GM18526 (cell line): ENCODE data around the gene REP15.

Experiments
- POLR2A ChIP-seq: IDR thresholded peaks from 3 replicates; pipeline ENCODE4 v1.6.1; 2011; ENCODE audit not compliant: insufficient read length; ENCODE audit errors: extremely low read depth

REP15 gene, protein sequence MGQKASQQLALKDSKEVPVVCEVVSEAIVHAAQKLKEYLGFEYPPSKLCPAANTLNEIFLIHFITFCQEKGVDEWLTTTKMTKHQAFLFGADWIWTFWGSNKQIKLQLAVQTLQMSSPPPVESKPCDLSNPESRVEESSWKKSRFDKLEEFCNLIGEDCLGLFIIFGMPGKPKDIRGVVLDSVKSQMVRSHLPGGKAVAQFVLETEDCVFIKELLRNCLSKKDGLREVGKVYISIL

DNA sequence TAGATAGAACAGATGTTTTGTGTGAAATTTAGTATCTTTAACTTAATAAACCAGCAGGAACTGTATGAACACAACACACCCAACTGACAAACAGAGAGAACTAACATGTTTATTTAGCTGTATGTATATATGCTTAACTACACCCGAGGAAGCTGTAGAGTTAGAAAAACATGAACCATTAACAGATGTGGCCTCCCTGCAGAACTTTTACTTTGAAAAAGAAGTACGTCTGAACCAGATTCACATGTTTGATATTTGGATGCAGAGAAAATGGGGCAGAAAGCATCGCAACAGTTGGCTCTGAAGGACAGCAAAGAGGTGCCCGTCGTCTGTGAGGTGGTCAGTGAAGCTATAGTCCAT, at the start of gene REP15:
REP15 (plus strand) TSS at position 155 of the 360 bp plus-strand sequence; CDS start at position 271, 116 bp downstream.
- TF ChIP-seq POLR2A = no peak

DNA sequence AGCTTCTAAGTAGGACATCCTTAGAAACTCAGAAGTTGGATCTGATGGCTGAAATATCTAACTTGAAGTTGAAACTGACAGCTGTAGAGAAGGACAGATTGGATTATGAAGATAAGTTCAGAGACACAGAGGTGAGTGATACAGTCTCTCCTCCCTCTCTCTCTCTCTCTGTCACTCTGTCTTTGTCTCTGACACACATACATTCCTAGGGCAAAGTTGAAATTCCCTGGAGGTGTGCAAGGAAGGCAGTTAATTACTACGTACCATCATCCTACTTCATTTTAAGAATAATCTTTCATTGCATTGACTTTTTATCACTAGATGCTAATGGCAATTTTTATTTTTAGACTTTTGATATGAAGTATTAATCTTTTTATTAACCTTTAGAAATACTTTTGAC, 46.2 kb upstream of the REP15 start:
- TF ChIP-seq POLR2A = no peak

DNA sequence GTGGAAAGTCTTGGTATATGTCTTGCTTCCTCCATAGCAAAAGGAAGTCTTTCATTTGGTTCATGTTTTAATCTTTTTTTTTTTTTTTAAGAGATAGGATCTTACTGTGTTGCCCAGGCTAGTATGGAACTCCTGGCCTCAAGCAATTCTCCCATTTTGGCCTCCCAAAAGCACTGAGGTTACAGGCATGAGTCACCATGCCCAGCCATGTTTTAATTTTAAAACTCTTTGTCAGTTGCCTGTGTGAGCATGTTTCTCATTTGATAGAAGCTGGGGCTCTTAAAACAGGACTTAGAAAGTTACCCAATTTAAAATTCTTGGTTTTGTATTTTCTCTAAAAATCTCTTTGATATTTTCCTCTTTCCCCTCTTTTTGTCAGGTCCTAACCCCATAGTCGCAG, 45.0 kb upstream of the REP15 start:
- TF ChIP-seq POLR2A = no peak

DNA sequence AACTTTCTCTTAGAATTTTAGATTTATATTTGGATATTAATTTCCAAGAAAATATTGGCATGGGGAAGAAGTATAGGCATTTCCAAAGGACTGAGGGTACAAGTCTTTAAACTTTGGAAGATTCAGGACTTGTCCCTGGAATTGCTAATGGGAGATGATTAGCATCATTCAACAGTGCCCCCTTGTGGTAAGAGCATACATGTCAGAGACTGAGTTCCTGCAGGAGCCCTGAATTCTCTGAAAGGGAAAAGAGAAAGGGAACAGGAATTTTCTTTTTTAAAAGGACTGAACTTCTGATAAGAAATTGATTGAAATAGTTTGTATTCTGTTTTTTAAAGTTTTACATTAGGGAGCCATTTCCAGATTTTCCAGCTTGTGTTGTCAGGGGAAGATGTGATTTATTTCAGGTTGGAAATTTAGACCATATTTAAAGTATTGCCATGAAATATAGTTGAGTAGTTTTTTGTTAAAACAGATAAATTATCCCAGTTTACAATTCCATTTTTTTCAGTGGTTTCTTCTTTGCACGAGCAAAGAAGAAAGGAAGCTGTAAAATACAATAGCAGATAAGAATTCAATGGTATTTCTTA, 44.0 kb upstream of the REP15 start:
- no peak for TF ChIP-seq POLR2A

DNA sequence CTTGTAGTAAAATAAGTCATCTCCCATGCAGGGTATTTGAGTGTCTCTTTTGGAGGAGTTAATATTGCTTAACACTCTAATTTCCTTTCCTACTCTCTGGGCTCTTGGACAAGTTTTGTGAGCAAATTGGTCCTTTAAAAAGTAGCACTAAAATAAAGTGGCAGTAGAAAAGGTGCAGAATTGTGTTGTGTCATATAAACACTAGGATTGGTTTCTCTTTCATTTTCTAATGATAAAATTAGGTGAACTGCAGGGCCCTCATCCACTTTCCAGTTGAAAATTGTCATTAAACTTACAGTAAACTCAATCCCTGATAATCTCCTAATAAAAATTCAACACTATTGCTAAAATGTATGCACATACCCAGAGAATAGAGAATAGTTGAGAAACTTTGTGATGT, 42.6 kb upstream of the REP15 start:
- TF ChIP-seq POLR2A = no peak

DNA sequence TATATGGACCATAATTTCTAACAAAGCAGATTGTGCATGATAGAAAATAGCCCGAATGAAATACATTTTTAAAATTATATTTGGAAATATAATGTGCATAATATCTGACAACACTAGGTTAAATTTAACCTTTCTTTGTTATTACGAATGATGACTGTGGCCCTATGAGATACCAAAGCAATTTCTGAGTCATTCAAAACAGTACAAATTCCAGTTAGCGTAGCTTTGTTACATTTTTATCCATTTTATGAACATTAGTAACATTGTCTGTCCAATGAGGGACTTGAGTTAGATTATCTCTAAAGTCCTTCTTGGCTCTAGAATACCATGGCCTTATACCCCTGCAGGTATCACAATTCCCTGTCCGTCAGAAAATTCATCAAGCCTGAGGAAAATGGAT, 39.0 kb upstream of the REP15 start:
- no peak for TF ChIP-seq POLR2A

DNA sequence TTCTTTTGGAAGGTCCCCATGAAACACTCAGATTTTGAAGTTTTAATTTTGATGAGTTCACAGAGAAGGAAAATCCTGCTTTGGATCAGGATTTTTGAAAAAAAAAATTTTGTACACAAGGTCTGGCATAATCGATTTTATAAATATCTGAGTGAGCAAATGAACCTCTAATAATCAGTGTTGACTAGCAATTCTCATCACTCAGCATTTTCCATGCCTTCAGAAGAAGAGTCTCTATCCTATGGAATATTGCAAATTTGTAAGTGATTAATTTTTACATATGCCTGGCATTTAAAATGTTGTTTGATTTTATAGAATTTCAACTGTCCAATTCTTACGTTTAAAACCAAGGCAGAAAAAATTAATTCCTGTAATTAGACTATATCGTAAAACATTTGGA, 30.5 kb upstream of the REP15 start:
- no peak for TF ChIP-seq POLR2A

DNA sequence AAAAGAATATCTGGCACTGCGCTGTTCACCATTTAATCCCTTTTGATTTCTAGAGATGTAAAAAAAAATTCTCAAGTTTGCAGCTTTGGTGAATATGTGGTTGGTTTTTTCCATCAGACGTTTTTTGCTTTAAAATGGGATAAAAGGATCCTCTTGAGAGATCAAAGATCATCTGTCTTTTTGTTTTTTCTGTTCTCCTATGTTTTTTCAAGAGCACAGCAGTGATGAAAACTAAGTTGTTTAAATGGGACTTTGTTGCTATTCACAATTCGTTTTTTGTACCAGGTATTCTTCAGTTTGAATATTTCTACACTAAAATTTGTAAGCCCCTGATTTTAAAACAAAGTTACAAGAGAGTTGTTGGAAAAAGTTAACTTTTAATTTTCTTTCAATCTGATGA, 29.7 kb upstream of the REP15 start:
- TF ChIP-seq POLR2A = no peak

DNA sequence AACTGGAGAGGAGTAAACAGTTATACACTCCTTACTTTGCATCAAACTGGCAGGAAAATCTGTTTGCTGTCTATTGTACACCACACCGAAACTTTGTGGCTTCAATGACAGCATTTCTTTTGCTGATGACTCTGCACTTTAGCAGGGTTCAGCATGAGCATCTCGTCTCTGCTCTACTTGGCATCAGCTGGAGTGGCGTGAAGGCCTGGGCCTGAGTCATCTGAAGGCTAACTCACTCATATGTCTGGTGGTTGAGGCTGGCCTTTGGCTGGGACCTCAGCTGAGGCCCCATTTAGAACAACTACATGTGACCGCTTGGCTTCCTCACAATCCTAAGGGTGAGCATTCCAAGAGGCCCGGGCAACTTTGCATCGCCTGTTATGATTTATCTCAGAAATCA, 28.7 kb upstream of the REP15 start:
- TF ChIP-seq POLR2A = no peak

DNA sequence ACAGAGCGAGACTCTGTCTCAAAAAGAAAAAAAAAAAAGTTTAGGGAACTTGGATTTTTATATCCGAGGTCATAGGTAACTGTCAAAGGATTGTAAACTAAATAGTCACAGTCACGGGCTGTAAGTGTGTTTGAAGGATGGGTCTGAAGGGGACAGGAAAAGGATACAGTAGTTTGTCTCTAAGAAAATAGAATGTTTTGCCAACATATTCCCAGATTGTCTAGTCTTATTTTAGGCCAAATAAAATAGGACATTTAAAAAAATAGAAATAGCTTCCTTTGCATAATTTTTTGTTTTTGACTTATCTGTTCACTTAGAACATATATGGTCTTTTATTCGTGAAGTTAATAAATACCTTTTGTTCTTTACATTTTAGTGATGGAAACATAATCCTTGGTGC, 24.2 kb upstream of the REP15 start:
- TF ChIP-seq POLR2A = no peak

DNA sequence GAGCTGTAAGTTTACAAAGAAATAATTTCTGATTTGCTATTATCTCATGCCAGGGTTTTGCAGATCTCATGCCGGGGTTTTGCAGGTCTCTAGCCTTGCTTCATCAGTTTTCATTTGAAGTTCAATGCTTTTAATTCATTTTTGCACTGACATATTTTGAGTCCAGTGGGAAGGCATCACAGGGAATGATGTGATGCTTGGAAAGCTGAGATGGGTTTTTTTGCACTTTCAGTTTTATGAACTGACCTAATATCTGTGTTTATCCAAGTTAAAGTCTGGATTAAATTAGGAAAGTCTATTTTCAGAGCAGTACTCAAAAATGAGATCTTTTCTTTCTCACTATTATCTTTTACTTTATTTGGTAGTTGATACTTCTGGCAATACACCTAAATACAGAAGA, 23.6 kb upstream of the REP15 start:
- no peak for TF ChIP-seq POLR2A

DNA sequence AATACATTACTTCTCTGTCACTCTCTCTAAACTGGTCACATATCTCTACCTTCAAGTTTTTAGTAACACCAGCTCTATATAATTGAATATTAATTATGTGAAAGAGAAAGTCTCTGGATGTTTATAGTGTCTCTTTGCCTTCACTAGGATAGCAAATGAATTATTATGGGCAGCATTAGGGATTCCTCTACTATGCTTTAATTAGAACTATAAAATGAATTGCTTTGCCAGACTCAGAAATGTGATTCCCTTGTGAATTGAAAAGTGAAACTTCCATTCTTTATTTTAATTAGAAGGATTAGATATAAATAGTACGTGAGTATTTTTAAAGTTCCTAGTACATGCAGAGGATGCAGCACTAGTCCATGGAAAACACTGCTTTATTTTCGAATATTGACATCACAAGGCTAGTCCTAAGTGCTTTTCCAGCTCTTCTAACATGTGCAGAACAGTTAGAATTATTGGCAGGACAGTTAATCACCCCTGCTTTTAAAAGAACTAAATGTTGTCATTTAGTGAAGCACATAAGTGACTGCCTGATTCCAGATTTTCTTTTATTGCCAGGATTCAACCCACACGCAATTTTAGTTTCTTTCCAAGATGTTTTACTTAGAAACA, 23.0 kb upstream of the REP15 start:
- no peak for TF ChIP-seq POLR2A

DNA sequence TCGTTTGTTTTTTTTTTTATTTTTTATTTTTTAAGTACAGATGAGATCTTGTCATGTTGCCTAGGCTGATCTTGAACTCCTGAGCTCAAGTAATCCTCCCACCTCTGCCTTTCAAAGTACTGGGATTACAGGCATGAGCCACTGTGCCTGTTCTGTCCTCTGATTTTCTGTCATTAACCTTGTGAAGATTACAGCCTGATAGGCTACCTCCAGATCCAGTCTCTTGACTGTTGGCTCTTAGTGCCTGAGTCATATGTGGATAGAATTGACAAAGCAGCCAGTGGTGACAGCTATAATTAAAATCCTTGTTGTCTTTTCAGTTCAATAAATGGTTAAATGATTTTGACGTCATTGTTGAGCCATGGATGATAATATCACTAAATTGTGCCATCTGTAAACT, 21.3 kb upstream of the REP15 start:
- no peak for TF ChIP-seq POLR2A

DNA sequence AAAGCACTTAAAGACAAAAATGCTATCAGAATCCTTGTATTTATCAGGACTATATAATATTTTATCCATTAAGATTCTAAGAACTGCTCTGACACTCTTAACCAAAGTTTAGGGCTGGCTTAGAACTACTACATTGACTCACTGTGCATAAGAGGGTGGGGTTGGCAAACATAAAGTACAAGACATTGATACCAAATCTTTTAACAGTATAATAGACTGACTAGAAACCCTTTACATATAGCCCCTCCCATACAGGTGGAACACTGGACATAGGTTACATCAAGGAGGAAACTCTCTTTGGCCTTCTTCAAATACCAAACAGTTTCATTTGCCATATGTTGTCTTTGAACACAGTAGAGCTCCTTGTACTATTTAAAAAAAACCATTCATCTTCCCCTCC, 15.6 kb upstream of the REP15 start:
- no peak for TF ChIP-seq POLR2A

DNA sequence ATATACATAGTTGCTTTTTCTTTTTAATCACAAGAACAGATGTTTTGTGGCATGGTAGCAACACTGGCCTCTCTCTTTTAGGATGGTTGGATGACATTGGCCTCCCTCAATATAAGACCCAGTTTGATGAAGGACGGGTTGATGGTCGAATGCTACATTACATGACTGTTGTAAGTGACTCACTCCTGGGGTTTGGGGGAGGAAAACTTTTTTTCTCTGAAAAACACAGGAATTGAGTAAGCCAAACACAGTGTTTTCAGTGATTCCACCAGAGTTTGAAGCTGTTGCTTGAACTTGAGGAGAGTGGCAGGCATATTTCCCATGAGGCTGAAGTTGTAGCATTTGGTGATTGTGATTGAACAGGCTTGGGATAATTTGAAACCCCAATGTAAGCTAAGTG, 13.7 kb upstream of the REP15 start:
- TF ChIP-seq POLR2A = no peak

DNA sequence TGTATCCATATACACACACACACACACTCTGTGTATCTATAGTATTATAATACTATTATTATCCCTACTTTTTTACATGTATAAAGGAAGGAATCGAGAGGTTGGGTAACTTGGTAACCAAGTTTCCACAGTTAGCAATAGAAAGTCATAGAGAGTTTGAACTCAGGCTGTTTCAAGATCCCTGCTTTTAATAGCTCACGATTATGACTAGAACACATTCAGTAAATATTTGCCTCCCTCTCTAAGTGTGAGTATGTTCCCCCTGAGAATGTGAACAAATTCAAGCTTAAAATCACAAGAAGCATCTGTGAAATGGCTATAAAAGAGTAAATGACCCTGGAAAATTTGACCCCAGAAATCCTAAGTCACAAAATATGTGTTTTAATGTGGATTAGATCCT, 11.0 kb upstream of the REP15 start:
- no peak for TF ChIP-seq POLR2A

DNA sequence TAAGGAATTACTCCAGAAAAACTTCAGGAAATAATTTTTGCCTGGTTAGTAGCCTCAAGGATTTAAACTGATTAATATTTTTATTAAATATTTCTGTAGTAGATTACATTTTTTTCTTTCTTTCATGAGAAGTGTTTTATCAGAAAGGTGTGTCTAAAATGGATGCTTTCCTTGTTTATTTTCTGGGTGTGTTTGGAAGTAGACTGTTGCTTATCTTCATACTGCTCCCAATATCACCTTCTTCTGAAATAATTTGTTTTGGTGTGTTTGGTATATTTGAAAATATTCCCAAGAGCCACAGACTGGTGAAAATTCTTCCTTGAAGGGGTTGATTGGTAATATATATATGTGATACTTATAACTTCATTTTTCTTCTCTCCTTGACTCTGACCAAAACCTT, 10.1 kb upstream of the REP15 start:
- no peak for TF ChIP-seq POLR2A

DNA sequence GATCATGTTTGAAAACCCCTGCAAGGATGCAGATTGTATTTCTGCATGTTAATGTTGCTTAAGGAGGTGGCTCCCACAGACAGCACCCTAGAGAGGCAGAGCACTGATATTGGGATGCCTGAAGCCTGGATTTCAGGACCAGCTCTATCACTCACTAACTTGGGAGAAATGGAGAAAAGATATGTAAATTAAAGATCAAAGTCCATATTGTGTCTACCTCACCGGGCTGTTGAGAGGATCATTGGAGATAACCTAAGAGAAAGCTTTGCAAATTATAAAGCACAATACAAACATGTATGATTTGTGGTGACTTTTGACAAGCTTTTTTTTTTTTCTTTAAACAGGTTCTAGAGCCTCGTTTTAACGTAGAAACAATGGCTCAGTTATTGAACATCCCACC, 7.6 kb upstream of the REP15 start:
- TF ChIP-seq POLR2A = no peak
